D721Med (cell line): Measurements from ENCODE around the gene ARHGAP26.

ENCODE experiments used
- DNase-seq: peaks from one replicate; pipeline ENCODE4 v3.0.0; 2011; ENCODE audit warnings: low spot score; ENCODE audit not compliant: insufficient read length
- FAIRE-seq: peaks from 2 replicates; lab custom pipeline; 2011; peaks lifted over from hg19 to GRCh38; lab: Jason Lieb, UNC
- TF ChIP-seq, protein P1 (sequence below): IDR thresholded peaks from 2 replicates; pipeline ENCODE4 v1.5.1; 2012; ENCODE audit warnings: mild to moderate bottlenecking, control low read depth; ENCODE audit not compliant: insufficient read depth; ENCODE audit errors: missing control alignments

The ARHGAP26 gene

DNA sequence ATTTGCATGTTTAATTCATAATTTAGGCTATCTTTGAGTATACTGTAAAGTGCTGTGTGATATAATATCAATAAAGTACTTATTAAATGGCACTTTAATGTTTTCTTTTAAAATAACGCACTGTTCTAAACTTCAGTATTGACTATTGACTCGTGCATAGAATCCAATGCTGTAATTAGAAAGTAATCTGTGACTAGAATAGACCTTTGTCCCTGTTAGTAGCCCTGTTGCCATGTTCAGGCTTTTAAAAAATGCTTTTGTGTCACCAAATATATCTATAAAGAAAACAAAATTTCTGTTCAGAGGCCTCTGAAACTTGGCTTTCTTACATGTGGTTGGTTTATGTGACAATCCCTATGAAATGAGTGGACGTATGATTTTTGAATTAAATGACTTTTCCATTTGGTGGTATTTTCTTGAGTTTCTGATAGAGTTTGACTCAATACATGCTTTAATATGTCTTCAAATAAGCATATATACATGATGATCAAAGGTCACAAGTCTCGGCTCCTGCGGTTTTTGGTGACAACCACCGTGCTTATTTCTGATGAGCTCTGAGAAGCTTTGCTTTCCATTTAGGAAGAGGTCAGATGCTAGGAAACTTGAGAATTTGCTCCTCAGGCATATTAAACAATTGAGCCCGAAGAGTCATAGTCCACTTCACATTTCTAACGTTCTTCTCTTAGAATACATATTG is 458.6 kb downstream of the ARHGAP26 start:
- no peak for FAIRE-seq
- TF ChIP-seq, protein P1, sequence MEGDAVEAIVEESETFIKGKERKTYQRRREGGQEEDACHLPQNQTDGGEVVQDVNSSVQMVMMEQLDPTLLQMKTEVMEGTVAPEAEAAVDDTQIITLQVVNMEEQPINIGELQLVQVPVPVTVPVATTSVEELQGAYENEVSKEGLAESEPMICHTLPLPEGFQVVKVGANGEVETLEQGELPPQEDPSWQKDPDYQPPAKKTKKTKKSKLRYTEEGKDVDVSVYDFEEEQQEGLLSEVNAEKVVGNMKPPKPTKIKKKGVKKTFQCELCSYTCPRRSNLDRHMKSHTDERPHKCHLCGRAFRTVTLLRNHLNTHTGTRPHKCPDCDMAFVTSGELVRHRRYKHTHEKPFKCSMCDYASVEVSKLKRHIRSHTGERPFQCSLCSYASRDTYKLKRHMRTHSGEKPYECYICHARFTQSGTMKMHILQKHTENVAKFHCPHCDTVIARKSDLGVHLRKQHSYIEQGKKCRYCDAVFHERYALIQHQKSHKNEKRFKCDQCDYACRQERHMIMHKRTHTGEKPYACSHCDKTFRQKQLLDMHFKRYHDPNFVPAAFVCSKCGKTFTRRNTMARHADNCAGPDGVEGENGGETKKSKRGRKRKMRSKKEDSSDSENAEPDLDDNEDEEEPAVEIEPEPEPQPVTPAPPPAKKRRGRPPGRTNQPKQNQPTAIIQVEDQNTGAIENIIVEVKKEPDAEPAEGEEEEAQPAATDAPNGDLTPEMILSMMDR = no peak
- no peak for DNase-seq

DNA sequence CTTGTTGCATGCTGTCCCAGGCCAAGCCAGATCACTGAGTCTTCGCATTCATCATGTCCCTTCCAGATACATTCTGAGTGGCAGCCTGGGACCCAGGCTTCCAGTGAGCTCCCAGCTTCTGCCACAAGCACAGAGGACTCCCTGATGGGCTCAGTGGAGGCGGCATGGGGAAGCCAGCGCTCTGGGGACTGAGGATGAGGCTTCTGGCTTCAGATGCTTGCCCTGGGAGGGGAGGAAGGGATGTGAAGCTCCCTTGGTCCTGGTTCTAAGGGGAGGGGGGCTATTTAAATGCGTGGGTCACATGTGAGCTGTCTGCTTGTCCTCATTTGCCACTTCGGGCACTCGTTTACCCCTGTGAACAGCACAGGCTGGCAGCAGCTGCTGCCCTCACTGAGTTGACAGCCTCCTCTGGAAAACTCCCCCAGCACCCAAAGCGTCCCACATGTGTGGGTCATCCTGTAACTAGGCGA is 459.3 kb downstream of the ARHGAP26 start:
- FAIRE-seq = no peak
- TF ChIP-seq, protein P1 = no peak
- DNase-seq = no peak

DNA sequence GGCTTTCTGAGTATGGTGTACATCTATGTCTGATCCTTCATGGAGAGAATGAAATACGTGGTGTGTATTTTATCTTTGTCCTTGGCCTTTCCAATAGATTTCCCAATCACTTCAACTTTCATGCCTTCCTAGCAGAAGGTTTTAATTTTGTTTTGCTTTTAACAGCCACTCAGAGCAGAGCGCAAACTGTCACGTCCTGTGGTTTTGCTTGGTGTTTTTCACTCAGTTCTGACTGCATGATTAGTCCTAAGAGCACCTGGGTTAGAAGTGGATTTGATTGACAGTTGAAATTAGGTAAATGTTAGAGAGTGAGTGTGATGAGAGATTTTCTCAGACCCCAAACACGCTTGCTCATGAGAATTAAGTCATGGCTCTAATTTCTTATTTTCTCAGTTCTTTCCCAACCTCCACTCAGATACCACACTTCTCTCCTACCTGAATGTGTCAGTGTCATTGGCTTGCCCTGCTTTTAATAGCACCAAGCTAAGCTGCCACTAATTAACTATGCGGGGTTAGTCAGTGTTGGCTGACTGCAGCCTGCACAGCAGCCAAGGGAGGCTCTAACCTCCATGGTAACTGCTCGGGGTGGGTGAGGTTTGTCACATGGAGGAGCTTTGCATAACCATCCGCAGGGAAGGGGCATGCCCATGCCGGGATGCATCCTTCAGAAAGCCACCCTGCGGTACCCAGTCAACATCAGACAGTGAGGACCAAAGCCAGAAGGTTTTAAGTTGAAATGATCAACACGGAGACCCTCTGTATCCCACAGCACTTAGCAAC is 459.9 kb downstream of the ARHGAP26 start:
- DNase-seq (no peak), FAIRE-seq (no peak)
- TF ChIP-seq, protein P1 = no peak

DNA sequence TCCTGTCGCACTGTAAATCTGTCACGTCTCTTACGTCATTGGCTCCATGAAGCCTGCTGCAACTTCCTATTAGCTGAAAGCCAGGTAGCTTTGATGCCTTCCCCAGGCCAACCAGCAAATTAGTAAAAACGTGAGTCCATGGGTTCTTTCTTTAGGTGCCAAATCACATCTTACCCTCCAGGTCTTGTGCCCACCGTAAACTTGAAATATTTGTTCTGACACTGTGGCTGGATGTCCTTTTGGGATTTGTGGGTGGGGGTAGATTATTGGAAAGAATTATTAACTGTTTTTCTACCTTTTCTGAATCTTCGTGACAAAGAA is 460.5 kb downstream of the ARHGAP26 start:
- TF ChIP-seq, protein P1 = no peak
- FAIRE-seq = no peak
- DNase-seq = no peak

DNA sequence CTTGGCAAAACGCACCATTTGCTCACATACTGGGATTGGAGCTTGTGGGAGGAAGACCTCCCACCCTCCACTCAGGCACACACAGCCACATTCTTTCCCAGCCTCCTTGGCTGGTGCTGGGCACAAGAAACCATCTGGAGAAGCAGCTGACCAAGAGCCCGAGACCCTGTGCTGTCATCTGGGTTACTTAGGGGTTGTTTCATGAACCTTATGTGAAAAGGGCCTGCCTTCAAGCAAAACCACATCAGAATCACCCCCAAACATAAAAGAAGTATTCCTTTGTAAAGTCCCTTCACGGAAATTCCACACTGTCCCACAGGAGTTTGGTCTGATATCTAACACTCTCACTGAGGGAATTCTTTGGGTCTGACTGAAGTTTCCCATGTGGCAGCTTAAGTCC is 461.2 kb downstream of the ARHGAP26 start:
- DNase-seq (no peak), FAIRE-seq (no peak)
- TF ChIP-seq, protein P1 = no peak

DNA sequence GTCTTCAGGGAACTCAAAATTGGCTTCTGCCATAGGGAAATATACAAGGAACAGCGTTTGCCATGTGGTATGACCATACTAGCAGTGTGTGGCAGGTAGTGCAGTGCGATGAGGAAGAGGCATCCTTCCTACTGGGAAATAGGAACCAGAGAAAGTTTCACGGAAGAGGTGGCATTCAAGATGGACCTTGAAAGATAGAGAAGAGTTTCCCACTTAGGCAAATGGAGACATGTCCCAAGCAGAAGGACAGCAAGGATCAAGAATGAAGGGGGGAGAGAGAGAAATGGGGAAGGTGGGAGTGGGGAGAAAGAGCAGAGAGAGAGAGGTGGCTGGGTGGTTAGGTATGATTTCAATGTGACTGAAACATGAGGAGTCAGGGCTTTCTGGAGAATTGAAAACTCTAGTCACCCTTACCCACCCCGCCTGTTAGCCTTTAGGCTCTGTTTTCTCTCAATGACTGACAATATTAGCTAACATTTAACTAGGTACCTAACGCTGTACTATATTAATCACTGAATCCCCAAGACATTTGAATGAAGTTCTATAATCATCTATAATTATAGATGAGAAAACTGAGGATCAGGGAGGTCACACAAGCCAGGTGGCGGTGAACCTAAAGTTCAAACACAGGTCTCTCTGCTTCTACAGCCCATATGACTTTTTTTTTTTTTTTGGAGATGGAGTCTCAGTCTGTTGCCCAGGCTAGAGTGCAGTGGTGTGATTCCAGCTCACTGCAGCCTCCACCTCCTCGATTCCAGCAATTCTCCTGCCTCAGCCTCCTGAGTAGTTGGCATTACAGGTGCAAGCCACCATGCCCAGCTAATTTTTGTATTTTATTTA is 462.0 kb downstream of the ARHGAP26 start:
- FAIRE-seq (no peak), DNase-seq (no peak)
- TF ChIP-seq, protein P1 = no peak
